KMS-11 (cell line): ENCODE data around the gene GALNT17.

Source experiments
- H2AFZ ChIP-seq: fragments of 200-600 bp; sonication (generic); 2 replicates; pipeline ENCODE4 v1.6.1; 2016; ENCODE audit warnings: antibody characterized with exemption, mixed run types, low read depth
- H3K27ac ChIP-seq: fragments of 200-600 bp; sonication (generic); 2 replicates; pipeline ENCODE4 v1.6.1; 2016; ENCODE audit warnings: mild to moderate bottlenecking, mixed run types
- H3K27me3 ChIP-seq: fragments of 200-600 bp; sonication (generic); 2 replicates; pipeline ENCODE4 v1.6.1; 2017; ENCODE audit warnings: mild to moderate bottlenecking, low read depth, mixed run types, moderate library complexity; ENCODE audit not compliant: insufficient read depth
- H3K36me3 ChIP-seq: fragments of 200-600 bp; sonication (generic); 2 replicates; pipeline ENCODE4 v1.6.1; 2017; ENCODE audit warnings: mild to moderate bottlenecking, mixed run types; ENCODE audit not compliant: insufficient read depth
- H3K4me1 ChIP-seq: fragments of 200-600 bp; sonication (generic); 2 replicates; pipeline ENCODE4 v1.6.1; 2016; ENCODE audit warnings: mild to moderate bottlenecking, low read depth, mixed run types; ENCODE audit not compliant: poor library complexity, severe bottlenecking
- H3K4me2 ChIP-seq: fragments of 200-600 bp; sonication (generic); 2 replicates; pipeline ENCODE4 v1.7.0; 2016; ENCODE audit warnings: mild to moderate bottlenecking, mixed run types
- H3K4me3 ChIP-seq: fragments of 200-600 bp; sonication (generic); IDR thresholded peaks from 2 replicates; pipeline ENCODE4 v1.6.1; 2017; ENCODE audit warnings: low read depth, low read length, mixed read lengths; ENCODE audit not compliant: insufficient read depth
- H3K79me2 ChIP-seq: fragments of 200-600 bp; sonication (generic); 2 replicates; pipeline ENCODE4 v1.6.1; 2016; ENCODE audit warnings: low read depth, mixed run types; ENCODE audit not compliant: insufficient read depth
- H3K9ac ChIP-seq: fragments of 200-600 bp; sonication (generic); 2 replicates; pipeline ENCODE4 v1.6.1; 2016; ENCODE audit warnings: mild to moderate bottlenecking, mixed run types
- H4K20me1 ChIP-seq: fragments of 200-600 bp; sonication (generic); 2 replicates; pipeline ENCODE4 v1.6.1; 2016; ENCODE audit warnings: mild to moderate bottlenecking, mixed run types; ENCODE audit not compliant: insufficient read depth
- CTCF ChIP-seq: fragments of 200-600 bp; sonication (generic); conservative IDR thresholded peaks from 2 replicates; pipeline ENCODE4 v1.6.1; 2017; ENCODE audit warnings: low read depth, mild to moderate bottlenecking, antibody characterized with exemption, low read length, moderate library complexity, mixed read lengths

Gene GALNT17

GRCh38 chr7:71486414-71486813 is 354.5 kb downstream of the GALNT17 start:
- H3K4me2 ChIP-seq, result no peak overlapping the region
- H2AFZ ChIP-seq, result no peak overlapping the region
- H4K20me1 ChIP-seq, result no peaks in the 10 kb centered on the region
- TF ChIP-seq CTCF, result no peak
- no peak overlapping the region for H3K9ac ChIP-seq
- H3K4me3 ChIP-seq, result no peak overlapping the region
- H3K4me1 ChIP-seq, result no peaks in the 10 kb centered on the region
- H3K36me3 ChIP-seq, result no peaks in the 10 kb centered on the region
- H3K79me2 ChIP-seq, result no peaks in the 10 kb centered on the region
- no peak overlapping the region for H3K27ac ChIP-seq
- H3K27me3 ChIP-seq, result no peaks in the 10 kb centered on the region

DNA sequence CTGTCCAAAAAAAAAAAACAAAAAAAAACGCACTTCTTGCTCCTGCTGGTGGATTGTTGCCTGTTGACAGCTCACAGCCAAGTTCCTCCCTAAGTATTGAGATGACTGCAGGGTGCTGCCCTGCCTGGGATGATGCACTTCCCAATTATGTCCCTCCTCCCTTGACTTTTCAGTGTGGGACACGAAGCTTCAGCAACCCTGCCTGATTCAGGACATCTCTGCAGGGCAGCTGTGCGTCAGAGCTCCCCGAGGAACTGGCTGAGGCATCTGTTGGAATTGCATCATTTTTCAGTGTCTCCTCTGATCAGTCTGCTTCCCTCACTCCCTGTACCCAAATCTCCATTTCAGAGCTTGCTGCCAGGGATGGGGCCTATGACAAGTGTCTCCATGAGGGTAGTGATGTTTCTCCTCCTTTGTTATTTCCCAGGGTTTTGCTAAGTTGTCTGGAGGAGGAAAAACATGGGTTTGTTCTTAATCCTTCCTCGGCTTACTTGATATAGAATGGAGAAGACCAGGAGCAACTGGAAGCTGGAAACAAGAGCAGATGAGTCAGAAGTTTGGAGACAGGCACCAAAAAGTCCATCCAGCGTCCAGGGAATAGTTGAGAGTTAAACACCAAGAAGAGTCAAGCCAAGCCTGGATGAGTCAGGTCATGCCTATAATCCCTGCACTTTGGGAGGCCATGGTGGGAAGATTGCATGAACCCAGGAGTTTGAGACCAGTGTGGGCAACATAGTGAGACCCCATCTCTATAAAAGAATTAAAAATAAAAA is 355.1 kb downstream of the GALNT17 start:
- H4K20me1 ChIP-seq, result no peaks in the 10 kb centered on the region
- H3K27ac ChIP-seq, result no peak overlapping the region
- no peaks in the 10 kb centered on the region for H3K36me3 ChIP-seq
- no peaks in the 10 kb centered on the region for H3K4me1 ChIP-seq
- no peaks in the 10 kb centered on the region for H3K79me2 ChIP-seq
- TF ChIP-seq CTCF, result no peak
- H3K27me3 ChIP-seq, result no peaks in the 10 kb centered on the region
- H2AFZ ChIP-seq, result no peak overlapping the region
- H3K4me2 ChIP-seq, result no peak overlapping the region
- no peak overlapping the region for H3K9ac ChIP-seq
- no peak overlapping the region for H3K4me3 ChIP-seq

DNA sequence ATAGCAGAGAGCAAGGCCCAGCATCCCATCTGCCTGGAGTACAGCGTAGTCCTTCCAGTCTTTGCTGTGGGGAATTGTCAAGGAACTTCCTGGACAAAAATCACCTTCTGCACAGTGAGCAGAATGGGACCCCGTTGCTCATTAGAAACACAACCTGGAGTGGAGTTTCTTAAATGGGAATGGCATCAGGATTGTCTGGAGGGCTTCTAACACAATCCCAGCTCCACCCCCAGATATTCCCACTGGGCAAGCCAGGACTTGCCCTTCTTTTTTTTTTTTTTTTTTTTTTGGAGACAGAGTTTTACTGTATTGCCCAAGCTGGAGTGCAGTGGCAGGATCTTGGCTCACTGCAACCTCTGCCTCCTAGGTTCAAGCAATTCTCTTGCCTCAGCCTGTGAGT is 356.4 kb downstream of the GALNT17 start:
- Histone ChIP-seq H3K36me3 (no peaks in the 10 kb centered on the region), H3K4me3 (no peak overlapping the region), H3K9ac (no peak overlapping the region), H4K20me1 (no peaks in the 10 kb centered on the region), H3K4me2 (no peak overlapping the region), H3K27me3 (no peaks in the 10 kb centered on the region), H2AFZ (no peak overlapping the region), H3K4me1 (no peaks in the 10 kb centered on the region), H3K27ac (no peak overlapping the region), H3K79me2 (no peaks in the 10 kb centered on the region)
- no peak for TF ChIP-seq CTCF

DNA sequence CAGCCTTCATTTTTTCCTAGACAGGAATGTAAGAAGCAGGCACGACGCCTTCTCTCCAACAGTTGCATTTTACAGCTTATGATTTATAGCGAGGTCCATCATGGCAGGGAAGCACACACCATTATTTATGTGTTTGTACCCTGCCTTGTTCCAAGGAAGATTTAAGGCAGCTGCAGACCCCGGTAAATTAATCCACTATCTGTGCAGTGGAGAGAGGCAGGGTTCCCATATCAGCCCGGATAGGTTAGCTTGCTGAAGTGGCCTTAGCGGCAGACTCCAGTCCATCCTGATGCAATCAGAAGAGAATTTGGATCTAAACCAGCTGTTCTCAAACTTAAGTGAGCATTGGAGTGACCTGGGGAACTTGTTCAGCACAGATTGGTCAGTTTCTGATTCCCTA is 359.4 kb downstream of the GALNT17 start:
- no peaks in the 10 kb centered on the region for H3K36me3 ChIP-seq
- no peak for TF ChIP-seq CTCF
- H3K4me1 ChIP-seq, result no peaks in the 10 kb centered on the region
- no peak overlapping the region for H2AFZ ChIP-seq
- H3K27ac ChIP-seq, result no peak overlapping the region
- no peaks in the 10 kb centered on the region for H3K27me3 ChIP-seq
- no peak overlapping the region for H3K4me2 ChIP-seq
- no peak overlapping the region for H3K9ac ChIP-seq
- no peak overlapping the region for H3K4me3 ChIP-seq
- H3K79me2 ChIP-seq, result no peaks in the 10 kb centered on the region
- no peaks in the 10 kb centered on the region for H4K20me1 ChIP-seq
